ES-I3 (cell line): ENCODE data around the gene TMEM222.
"Not testable (repeated sequence)": the region's sequence is repeated elsewhere in the genome, so short reads cannot be mapped to it uniquely, and the experiment has no call there.

Experiments
- H3K36me3 ChIP-seq: 2 replicates; pipeline ENCODE4 v1.6.1; 2013; ENCODE audit warnings: mild to moderate bottlenecking, low read length, control low read depth, moderate library complexity; ENCODE audit not compliant: insufficient read depth
- H3K4me1 ChIP-seq: 2 replicates; pipeline ENCODE4 v1.6.1; 2013; ENCODE audit warnings: mild to moderate bottlenecking, control low read depth, low read length; ENCODE audit not compliant: insufficient read depth
- H3K9ac ChIP-seq: 2 replicates; pipeline ENCODE4 v1.6.1; 2013; ENCODE audit warnings: low read depth, mild to moderate bottlenecking, low read length, moderate library complexity
- H3K9me3 ChIP-seq: 2 replicates; pipeline ENCODE4 v1.6.1; 2013; ENCODE audit warnings: mild to moderate bottlenecking, low read length, moderate library complexity; ENCODE audit not compliant: control insufficient read depth, insufficient read depth

Gene TMEM222

DNA sequence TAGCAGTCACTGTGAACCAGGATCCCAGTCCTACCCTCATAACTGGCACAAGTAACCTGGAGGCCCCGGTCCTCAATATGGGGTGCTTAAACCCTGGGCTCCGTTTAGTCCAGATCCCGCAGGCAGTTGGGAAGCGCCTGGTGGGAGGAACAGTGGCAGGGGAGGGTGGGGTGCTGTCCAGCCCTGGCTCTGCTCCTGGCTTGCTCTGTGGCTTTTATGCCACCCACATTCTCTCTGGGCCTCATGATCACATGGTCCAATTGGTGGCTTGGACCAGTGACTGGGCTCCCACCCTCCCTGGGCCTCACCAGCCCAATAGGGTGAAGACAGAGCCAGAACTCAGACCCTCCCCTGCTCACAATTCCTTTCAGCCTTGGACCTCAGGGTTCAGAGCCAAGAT lies 58.3 kb downstream of the TMEM222 start:
- Histone ChIP-seq H3K9me3 (no peaks in the 10 kb centered on the region), H3K4me1 (no peaks in the 10 kb centered on the region), H3K36me3 (no peaks in the 10 kb centered on the region), H3K9ac (no peak overlapping the region)

DNA sequence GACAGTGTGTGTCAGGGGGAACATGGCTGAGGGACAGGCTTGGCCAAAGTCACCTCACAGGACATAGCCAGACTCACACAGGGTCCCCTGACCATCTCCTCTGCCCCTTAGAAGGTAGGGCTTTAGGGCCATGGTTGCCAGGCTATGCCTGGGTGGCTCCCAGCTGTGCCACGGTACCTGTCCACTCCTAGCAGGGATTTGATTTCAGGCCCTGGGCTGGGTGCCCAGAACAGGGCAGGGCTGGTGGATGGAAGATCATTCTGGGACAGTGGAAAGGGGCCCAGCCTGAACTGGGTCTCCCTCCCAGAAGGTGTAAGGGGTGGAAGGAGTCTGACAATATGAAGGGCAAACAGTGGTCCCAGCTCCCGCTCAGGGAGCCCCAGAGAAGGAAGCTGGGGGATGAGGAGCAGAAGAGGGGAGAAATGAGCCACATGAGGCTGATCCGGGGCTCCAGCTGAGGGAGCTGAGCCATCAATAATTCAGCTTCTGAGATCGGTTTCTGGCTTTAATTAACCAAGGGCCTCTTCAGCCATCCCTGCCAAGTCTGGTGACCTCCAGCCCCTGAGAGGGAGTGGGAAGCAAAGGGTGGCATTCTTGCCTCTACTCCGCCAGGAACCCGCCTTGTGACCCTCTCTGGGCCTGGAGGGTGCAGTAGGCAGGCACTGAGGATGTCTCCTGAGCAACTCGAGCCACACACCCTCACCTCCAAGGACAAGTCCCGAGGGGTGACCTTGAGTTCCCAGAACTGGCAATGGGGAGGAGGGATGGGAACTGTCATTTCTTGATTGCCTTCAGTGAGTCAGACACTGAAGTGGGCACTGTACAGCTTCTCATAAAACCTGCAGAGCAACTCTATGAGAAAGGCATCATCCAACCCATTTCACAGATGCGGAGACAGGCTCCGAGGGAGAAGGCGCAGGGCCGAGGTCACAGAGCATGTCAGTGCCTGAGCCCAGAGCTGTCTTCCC lies 59.1 kb downstream of the TMEM222 start:
- H3K36me3 ChIP-seq: no peaks in the 10 kb centered on the region
- H3K4me1 ChIP-seq: no peaks in the 10 kb centered on the region
- H3K9me3 ChIP-seq: no peaks in the 10 kb centered on the region
- H3K9ac ChIP-seq: no peak overlapping the region

DNA sequence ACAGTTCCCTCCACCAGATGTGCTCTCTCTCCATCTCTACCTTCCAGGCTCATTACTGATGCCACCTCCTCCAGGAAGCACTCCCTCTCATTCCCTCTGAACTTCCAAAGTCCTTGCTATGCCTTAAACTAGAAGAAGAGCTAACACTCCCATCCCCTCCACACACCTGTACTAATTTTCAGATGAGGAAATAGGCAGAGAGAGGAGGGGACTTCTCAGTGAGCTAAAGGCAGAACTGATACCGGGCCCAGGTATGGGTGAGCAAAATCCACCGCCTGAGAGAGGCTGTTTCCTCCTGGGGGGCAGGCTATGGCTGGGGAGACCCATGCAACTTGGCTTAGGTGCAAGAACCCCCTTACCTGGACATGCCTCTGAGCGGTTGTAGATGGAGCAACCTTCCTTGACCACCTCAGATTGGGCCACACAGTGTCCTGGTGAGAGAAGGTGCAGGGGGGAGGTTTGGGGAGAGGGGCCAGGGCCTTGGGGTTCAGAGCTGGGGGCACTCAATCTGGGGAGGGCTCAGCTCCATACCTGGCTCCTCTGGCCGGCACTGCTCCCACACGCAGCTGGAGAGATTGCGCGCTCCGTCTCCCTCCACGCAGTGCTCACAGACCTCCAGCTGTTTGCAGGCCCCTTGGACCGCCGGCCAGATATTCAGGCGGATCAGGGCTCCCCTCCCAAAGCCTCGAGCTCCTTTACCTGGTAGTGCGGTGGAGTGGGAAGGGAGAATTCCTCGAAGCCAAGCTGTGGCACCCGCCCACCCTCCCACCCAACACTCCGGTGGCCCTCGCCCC lies 60.2 kb downstream of the TMEM222 start:
- Histone ChIP-seq H3K4me1 (no peaks in the 10 kb centered on the region), H3K9me3 (no peaks in the 10 kb centered on the region), H3K36me3 (no peaks in the 10 kb centered on the region), H3K9ac (no peak overlapping the region)

DNA sequence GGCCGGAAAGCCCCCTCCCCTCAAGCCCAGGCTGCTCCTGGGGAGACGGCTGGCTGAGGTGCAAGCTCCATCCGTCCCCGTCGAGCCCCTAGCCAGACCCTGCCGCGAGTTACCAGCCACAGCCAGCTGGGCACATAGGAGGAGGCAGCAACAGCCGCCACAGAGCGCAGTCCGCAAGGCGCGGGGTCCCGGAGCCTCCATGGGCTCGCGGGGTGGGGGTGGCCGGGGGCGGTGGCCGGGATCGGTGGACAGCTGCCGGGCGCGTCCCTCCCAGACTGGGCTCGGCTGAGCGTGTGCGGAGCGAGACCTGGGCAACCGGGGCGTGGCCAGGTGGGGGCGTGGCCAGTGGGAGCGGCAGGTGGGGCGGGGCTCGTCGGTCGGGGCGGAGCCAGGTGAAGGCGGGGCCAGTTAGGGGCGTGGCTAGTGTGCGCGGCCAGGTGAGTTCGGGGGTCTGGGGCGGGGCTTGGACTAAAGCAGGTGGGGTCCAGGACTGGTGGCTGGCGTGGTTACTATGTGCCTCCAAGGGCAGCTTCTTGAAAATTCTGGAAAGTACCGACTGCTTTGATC lies 61.2 kb downstream of the TMEM222 start, which contains the start of gene CD164L2:
CD164L2 (minus strand) TSS at position 295 of the 567 bp plus-strand sequence; CDS start at position 201, 94 bp downstream.
- H3K4me1 ChIP-seq: no peaks in the 10 kb centered on the region
- H3K36me3 ChIP-seq: no peaks in the 10 kb centered on the region
- no peaks in the 10 kb centered on the region for H3K9me3 ChIP-seq
- H3K9ac ChIP-seq: peak within 1 kb of the TSS; percentile 37; the same call in 1 of the 2 replicates

DNA sequence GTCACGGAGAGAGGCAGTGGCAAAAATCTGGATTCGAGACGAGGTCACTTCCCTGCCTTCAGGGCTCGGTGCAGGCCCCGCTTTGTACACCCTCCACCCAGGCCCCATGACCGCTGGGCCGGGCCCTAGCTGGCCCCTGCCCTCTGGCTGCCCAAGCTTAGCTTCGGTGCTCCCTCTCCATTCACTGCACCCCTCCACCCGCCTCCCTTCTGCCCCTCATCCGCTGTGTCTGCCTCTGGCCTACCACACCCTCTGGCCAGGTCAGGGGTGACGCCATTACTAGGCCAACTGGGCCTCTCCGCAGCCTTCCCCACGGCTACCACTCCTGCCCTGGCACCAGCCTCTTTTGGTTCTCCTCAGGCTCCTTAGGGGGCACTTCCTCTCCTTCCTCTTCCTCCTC lies 61.7 kb downstream of the TMEM222 start:
- no peaks in the 10 kb centered on the region for H3K9me3 ChIP-seq
- H3K36me3 ChIP-seq: no peaks in the 10 kb centered on the region
- H3K4me1 ChIP-seq: no peaks in the 10 kb centered on the region
- H3K9ac ChIP-seq: peak overlapping the region; percentile 37; the same call in 1 of the 2 replicates

DNA sequence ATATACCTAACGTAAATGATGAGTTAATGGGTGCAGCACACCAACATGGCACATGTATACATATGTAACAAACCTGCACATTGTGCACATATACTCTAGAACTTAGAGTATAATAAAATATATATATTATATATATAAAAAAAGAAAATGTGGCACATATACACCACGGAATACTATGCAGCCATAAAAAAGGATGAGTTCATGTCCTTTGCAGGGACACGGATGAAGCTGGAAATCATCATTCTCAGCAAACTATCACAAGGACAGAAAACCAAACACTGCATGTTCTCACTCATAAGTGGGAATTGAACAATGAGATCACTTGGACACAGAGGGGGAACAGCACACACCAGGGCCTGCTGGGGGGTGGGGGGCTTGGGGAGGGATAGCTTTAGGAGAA lies 62.8 kb downstream of the TMEM222 start:
- not testable (repeated sequence) for H3K9ac ChIP-seq, H3K36me3 ChIP-seq, H3K4me1 ChIP-seq, H3K9me3 ChIP-seq
